ENCODE results near the gene ATE1.

DNA sequence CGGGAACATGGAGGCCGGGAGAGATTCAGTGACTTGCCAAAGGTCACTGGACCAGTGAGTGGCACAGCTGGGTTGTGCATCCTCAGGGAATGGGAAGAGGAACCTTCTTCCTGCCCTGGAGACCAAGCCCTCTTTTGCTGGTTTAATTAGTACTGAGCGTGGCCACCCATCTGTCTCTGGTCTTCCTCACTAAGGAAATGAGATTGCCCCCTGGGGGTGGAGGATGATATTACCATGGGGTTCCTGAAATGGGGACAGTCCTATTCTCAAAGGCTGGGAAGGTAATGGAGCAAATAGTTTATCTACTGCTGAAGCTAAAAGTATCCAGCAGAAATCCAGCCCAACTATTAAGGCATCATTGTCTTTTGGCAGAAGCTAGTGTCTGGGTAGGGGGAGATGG is 231.0 kb downstream of the ATE1 start:
- TF ChIP-seq, protein P1, sequence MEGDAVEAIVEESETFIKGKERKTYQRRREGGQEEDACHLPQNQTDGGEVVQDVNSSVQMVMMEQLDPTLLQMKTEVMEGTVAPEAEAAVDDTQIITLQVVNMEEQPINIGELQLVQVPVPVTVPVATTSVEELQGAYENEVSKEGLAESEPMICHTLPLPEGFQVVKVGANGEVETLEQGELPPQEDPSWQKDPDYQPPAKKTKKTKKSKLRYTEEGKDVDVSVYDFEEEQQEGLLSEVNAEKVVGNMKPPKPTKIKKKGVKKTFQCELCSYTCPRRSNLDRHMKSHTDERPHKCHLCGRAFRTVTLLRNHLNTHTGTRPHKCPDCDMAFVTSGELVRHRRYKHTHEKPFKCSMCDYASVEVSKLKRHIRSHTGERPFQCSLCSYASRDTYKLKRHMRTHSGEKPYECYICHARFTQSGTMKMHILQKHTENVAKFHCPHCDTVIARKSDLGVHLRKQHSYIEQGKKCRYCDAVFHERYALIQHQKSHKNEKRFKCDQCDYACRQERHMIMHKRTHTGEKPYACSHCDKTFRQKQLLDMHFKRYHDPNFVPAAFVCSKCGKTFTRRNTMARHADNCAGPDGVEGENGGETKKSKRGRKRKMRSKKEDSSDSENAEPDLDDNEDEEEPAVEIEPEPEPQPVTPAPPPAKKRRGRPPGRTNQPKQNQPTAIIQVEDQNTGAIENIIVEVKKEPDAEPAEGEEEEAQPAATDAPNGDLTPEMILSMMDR (conservative IDR thresholded peaks at IDR 0.05; ENCODE audit: low read depth, low read length), result no peak
- no peak for TF ChIP-seq RFX5 (IDR thresholded peaks at IDR 0.05; ENCODE audit: low read depth, low read length)
- TF ChIP-seq RCOR1 (IDR thresholded peaks at IDR 0.05; ENCODE audit: insufficient replicate concordance, low read length), result no peak
